RWPE1 (cell line): ENCODE data around the gene STRAP.

Experiments
- CTCF ChIA-PET: fragments of 350-600 bp; sonication (Branson Sonifier 250); formaldehyde crosslinking; extraction: SDS; loops from one replicate; lab custom pipeline; 2021; lab: Yijun Ruan, JAX
- POLR2A ChIA-PET: fragments of 400-600 bp; formaldehyde crosslinking; extraction: SDS; loops from one replicate; lab custom pipeline; 2020; ENCODE audit warnings: antibody characterized with exemption; ENCODE audit not compliant: low non-redundant PET; lab: Yijun Ruan, JAX
- DNase-seq: peaks from one replicate; pipeline ENCODE4 v3.0.0; 2012; ENCODE audit warnings: low spot score
- H3K27ac ChIP-seq: fragments of 450-650 bp; 2 replicates; pipeline ENCODE4 v1.5.1; 2017
- TF ChIP-seq, protein P1 (sequence below): fragments of 450-650 bp; conservative IDR thresholded peaks from 2 replicates; pipeline ENCODE4 v1.5.1; 2017; ENCODE audit warnings: low read depth, mild to moderate bottlenecking

STRAP gene

DNA sequence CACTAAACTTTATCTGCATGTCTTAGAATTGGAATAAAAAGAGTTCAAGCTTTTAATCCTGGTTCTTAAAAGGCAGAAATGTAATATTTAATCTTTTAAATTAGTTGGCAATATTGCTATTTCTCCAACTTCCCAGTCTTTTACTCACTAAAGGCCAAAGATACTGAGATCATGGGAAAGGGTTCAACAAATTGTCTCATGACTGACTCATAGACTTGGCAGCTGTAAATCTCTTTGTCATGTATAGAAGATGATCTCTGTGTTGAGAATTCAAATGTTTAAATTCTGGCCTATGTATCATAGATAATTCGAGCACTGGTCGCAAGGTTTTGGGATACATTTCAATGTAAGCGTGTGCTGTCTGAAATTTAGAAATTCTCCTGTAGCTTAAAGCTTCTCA lies 40.1 kb upstream of the STRAP start:
- ChIA-PET POLR2A (no interaction called here), CTCF (no interaction called here)
- H3K27ac ChIP-seq, result no peak overlapping the region
- no peak for DNase-seq
- TF ChIP-seq, protein P1, sequence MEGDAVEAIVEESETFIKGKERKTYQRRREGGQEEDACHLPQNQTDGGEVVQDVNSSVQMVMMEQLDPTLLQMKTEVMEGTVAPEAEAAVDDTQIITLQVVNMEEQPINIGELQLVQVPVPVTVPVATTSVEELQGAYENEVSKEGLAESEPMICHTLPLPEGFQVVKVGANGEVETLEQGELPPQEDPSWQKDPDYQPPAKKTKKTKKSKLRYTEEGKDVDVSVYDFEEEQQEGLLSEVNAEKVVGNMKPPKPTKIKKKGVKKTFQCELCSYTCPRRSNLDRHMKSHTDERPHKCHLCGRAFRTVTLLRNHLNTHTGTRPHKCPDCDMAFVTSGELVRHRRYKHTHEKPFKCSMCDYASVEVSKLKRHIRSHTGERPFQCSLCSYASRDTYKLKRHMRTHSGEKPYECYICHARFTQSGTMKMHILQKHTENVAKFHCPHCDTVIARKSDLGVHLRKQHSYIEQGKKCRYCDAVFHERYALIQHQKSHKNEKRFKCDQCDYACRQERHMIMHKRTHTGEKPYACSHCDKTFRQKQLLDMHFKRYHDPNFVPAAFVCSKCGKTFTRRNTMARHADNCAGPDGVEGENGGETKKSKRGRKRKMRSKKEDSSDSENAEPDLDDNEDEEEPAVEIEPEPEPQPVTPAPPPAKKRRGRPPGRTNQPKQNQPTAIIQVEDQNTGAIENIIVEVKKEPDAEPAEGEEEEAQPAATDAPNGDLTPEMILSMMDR, result no peak

DNA sequence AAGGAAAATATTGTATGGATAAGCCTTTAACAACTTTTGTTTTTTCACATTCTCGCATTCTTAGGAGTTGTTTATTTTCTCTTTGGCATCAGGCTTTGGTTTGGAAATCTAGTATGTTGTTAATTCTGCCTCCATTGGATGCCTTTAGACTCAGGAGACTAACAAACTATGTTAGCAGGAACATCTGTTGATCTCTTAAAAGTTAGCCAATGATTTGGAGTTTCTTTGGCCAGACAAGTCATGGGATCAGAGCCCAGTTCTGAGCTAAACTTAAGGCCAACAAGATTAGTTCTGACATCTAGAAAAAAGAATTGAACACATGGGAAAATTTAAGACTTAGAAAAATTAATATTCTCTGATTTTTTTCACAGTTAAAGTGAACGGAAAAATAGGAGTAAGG lies 35.3 kb upstream of the STRAP start:
- TF ChIP-seq, protein P1, result no peak
- no peak overlapping the region for H3K27ac ChIP-seq
- ChIA-PET POLR2A (no interaction called here), CTCF (no interaction called here)
- DNase-seq, result no peak

- no peak overlapping the region for H3K27ac ChIP-seq
- DNase-seq, result no peak
- ChIA-PET POLR2A (no interaction called here), CTCF (no interaction called here)
- TF ChIP-seq, protein P1, result no peak
Measured at GRCh38 chr12:15848606-15849005, 33.6 kb upstream of the STRAP start.

GRCh38 chr12:15851045-15851620 lies 31.1 kb upstream of the STRAP start:
- TF ChIP-seq, protein P1, result no peak
- H3K27ac ChIP-seq, result no peak overlapping the region
- ChIA-PET CTCF (interaction anchor here (0.8 kb wide), 1 partner anchor 265 kb away, joined by 3 read pairs; no protein-coding TSS in a partner anchor), POLR2A (no interaction called here)
- DNase-seq, result no peak

GRCh38 chr12:15851919-15852318 lies 30.3 kb upstream of the STRAP start:
- CTCF ChIA-PET, result no interaction called here
- peak; percentile 30 for DNase-seq
- H3K27ac ChIP-seq, result no peak overlapping the region
- TF ChIP-seq, protein P1, result no peak
- POLR2A ChIA-PET, result no interaction called here

DNA sequence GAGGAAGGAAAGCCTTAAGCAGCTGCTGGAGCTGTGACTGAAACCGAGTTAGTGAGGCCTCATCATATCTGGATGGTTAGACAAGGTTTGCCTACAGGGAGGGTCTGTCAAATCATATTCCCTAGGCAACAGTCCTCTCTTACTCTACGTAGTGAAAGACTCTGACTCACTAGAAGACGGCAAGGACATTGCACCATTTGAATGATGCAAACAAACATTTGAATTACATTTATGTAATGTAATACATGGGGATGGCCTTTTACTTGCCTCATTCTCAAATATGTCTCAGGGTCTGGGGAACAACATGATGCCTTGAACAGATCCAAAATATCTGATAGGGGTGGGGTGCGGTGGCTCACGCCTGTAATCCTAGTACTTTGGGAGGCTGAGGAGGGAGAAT lies 29.8 kb upstream of the STRAP start:
- POLR2A ChIA-PET, result no interaction called here
- TF ChIP-seq, protein P1, result no peak
- CTCF ChIA-PET, result no interaction called here
- DNase-seq, result peak; percentile 31
- H3K27ac ChIP-seq, result no peak overlapping the region
